ENCODE measurements around the gene IGSF9B. TPM values are rescaled to one million over a fixed set of nuclear protein-coding genes. Genes with fewer than 3 reads are reported as not detected.

The IGSF9B gene
- total RNA-seq, 1 donor from 2014 or later: 2.0 TPM

- ATAC-seq (ENCODE audit: low read depth) (no peak), DNase-seq (no peak)
- no peak overlapping the region for H3K4me3 Mint-ChIP-seq
- no peaks in the 10 kb centered on the region for H3K4me1 Mint-ChIP-seq
- POLR2A ChIA-PET: no interaction called here
- CTCF ChIA-PET: no interaction called here
- TF ChIP-seq CTCF (IDR thresholded peaks at IDR 0.05): no peak
- no peaks in the 10 kb centered on the region for H3K36me3 Mint-ChIP-seq (ENCODE audit: low read depth)
- intact Hi-C loops (cut with micrococcal nuclease): no loop called here
- no peak overlapping the region for H3K27ac Mint-ChIP-seq
- H3K9me3 Mint-ChIP-seq: no peaks in the 10 kb centered on the region
- H3K27me3 Mint-ChIP-seq: peaks cover 11% of the 10 kb centered on the region
Observed at GRCh38 chr11:133983660-133984316, 27.0 kb upstream of the IGSF9B start.

- H3K4me1 Mint-ChIP-seq: no peaks in the 10 kb centered on the region
- intact Hi-C loops (cut with micrococcal nuclease): no loop called here
- no peaks in the 10 kb centered on the region for H3K36me3 Mint-ChIP-seq (ENCODE audit: low read depth)
- H3K9me3 Mint-ChIP-seq: no peaks in the 10 kb centered on the region
- no peak overlapping the region for H3K27ac Mint-ChIP-seq
- POLR2A ChIA-PET: no interaction called here
- TF ChIP-seq CTCF (IDR thresholded peaks at IDR 0.05): no peak
- no peak for ATAC-seq (ENCODE audit: low read depth)
- H3K4me3 Mint-ChIP-seq: no peak overlapping the region
- DNase-seq: no peak
- peaks cover 11% of the 10 kb centered on the region for H3K27me3 Mint-ChIP-seq
- CTCF ChIA-PET: no interaction called here
Observed at GRCh38 chr11:133982876-133983275, 26.1 kb upstream of the IGSF9B start.

- no peak for TF ChIP-seq CTCF (IDR thresholded peaks at IDR 0.05)
- no peaks in the 10 kb centered on the region for H3K36me3 Mint-ChIP-seq (ENCODE audit: low read depth)
- H3K9me3 Mint-ChIP-seq: no peaks in the 10 kb centered on the region
- POLR2A ChIA-PET: no interaction called here
- CTCF ChIA-PET: no interaction called here
- H3K27ac Mint-ChIP-seq: no peak overlapping the region
- DNase-seq (no peak), ATAC-seq (ENCODE audit: low read depth) (no peak)
- H3K4me3 Mint-ChIP-seq: no peak overlapping the region
- H3K27me3 Mint-ChIP-seq: peaks cover 16% of the 10 kb centered on the region
- intact Hi-C loops (cut with micrococcal nuclease): no loop called here
- H3K4me1 Mint-ChIP-seq: peaks cover under 1% of the 10 kb centered on the region
Observed at GRCh38 chr11:133982151-133982550, 25.4 kb upstream of the IGSF9B start.

DNA sequence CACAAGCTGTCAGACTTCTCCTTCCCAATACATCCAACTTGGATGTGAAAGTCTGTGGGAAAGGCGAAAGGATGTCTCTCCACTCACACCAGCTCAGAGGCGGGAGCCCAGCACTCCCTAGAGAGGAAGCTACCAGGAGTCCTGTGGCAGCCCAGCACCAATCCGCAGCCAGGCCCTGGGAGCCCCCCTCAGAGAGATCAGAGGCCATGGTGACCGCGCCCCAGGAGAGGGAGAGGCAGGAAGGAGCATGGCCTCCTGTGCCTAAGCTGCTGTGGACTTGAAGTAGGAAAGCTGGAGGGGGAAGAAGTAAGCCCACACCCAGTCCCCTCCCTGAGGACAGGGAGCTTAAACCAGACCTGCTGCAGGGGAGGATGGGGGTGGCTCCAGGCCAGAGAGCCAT is 24.4 kb upstream of the IGSF9B start:
- Mint-ChIP-seq H3K27ac (no peak overlapping the region), H3K4me1 (peaks cover 4% of the 10 kb centered on the region), H3K4me3 (no peak overlapping the region), H3K9me3 (no peaks in the 10 kb centered on the region), H3K27me3 (peaks cover 16% of the 10 kb centered on the region), H3K36me3 (ENCODE audit: low read depth) (no peaks in the 10 kb centered on the region)
- DNase-seq (no peak), ATAC-seq (ENCODE audit: low read depth) (no peak)
- intact Hi-C loops (cut with micrococcal nuclease): no loop called here
- ChIA-PET CTCF (no interaction called here), POLR2A (no interaction called here)
- TF ChIP-seq CTCF (IDR thresholded peaks at IDR 0.05): no peak

DNA sequence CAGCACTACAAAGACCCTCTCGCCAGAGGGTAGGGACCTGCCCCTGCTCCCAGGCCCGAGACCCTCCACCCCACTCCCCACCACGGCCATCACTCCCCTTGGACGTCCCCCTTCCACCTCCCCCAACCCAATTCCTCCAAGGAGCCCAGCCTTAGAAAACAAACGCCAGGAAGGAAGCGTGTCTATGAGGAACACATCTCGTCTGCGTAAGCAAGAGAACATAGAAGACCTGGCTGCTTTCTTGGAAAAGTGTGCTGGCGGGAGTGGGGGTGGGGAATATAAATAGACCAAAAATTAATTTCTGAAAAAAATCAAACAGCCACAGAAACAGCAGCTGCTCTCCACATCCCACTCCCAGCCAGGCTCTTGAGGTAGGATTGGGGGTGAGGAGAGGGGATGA is 23.9 kb upstream of the IGSF9B start:
- Mint-ChIP-seq H3K4me1 (peaks cover 4% of the 10 kb centered on the region), H3K4me3 (no peak overlapping the region), H3K27me3 (peaks cover 16% of the 10 kb centered on the region), H3K27ac (no peak overlapping the region), H3K36me3 (ENCODE audit: low read depth) (no peaks in the 10 kb centered on the region), H3K9me3 (no peaks in the 10 kb centered on the region)
- no peak for DNase-seq
- no peak for ATAC-seq (ENCODE audit: low read depth)
- intact Hi-C loops (cut with micrococcal nuclease): no loop called here
- ChIA-PET CTCF (no interaction called here), POLR2A (no interaction called here)
- no peak for TF ChIP-seq CTCF (IDR thresholded peaks at IDR 0.05)
